Embryonic facial prominence (tissue), 1 donor: ENCODE measurements around the gene MRGPRD.

Experiments
- DNase-seq: peaks from one replicate; pipeline ENCODE4 v3.0.0-alpha.2; 2016; ENCODE audit errors: extremely low spot score

MRGPRD gene

GRCh38 chr11:68980776-68981065 lies at the start of gene MRGPRD:
Gene MRGPRD (minus strand): TSS chr11:68980986. CDS start chr11:68980986, 0 bp downstream.
- DNase-seq: no peak

GRCh38 chr11:69030301-69030700 lies 49.5 kb upstream of the MRGPRD start:
- DNase-seq: no peak

GRCh38 chr11:69027704-69028372 lies 47.1 kb upstream of the MRGPRD start:
- DNase-seq: no peak

GRCh38 chr11:69024509-69024908 lies 43.7 kb upstream of the MRGPRD start:
- no peak for DNase-seq

- no peak for DNase-seq
Observed at GRCh38 chr11:69022260-69022659, 41.5 kb upstream of the MRGPRD start.

GRCh38 chr11:69018924-69019323 lies 38.1 kb upstream of the MRGPRD start:
- DNase-seq: no peak

- no peak for DNase-seq
Observed at GRCh38 chr11:69017951-69018350, 37.2 kb upstream of the MRGPRD start.

- DNase-seq: no peak
Observed at GRCh38 chr11:69014898-69015549, 34.2 kb upstream of the MRGPRD start.

- no peak for DNase-seq
Observed at GRCh38 chr11:69014084-69014851, 33.5 kb upstream of the MRGPRD start.

GRCh38 chr11:69013009-69013951 lies 32.5 kb upstream of the MRGPRD start, which contains the start of gene MRGPRF:
Gene MRGPRF (minus strand): TSS chr11:69013246. CDS start chr11:69009901, 3,345 bp downstream.
- DNase-seq: peak; percentile 55

GRCh38 chr11:69012092-69013008 lies 31.6 kb upstream of the MRGPRD start:
- DNase-seq: no peak

GRCh38 chr11:69011624-69012091 lies 30.9 kb upstream of the MRGPRD start:
- DNase-seq: no peak

- DNase-seq: no peak
Observed at GRCh38 chr11:69010964-69011623, 30.3 kb upstream of the MRGPRD start.

- DNase-seq: no peak
Observed at GRCh38 chr11:69010361-69010891, 29.6 kb upstream of the MRGPRD start.

GRCh38 chr11:69009441-69010211 lies 28.8 kb upstream of the MRGPRD start:
- no peak for DNase-seq

GRCh38 chr11:69008737-69009440 lies 28.1 kb upstream of the MRGPRD start:
- DNase-seq: no peak

- no peak for DNase-seq
Observed at GRCh38 chr11:69007975-69008381, 27.2 kb upstream of the MRGPRD start.

- DNase-seq: no peak
Observed at GRCh38 chr11:69006816-69007215, 26.0 kb upstream of the MRGPRD start.
